ENCODE data around the gene GPR15LG. TPM values are rescaled to one million over a fixed set of nuclear protein-coding genes. Genes with fewer than 3 reads are reported as not detected.

GPR15LG gene
- total and polyA plus RNA-seq, 10 of the 15 experiments (the other 5 are each of a cell fraction or from before 2014, with no cell fraction given): 1.1 to 12.2 (median 1.4) TPM

GRCh38 chr10:84213076-84213475 lies 39.5 kb downstream of the GPR15LG start (continued):
- no peak for TF ChIP-seq PAX5 (IDR thresholded peaks at IDR 0.05; ENCODE audit: borderline replicate concordance, low read depth, low read length)
- no peak for TF ChIP-seq SMAD1 (IDR thresholded peaks at IDR 0.05; ENCODE audit: low read depth, partially characterized antibody)
- TF ChIP-seq MLLT1 (IDR thresholded peaks at IDR 0.05): no peak
- TF ChIP-seq MYC (IDR thresholded peaks at IDR 0.05; ENCODE audit: insufficient read depth, insufficient read length, insufficient replicate concordance, low read length, severe bottlenecking): no peak

- no TSS peak for BruUV-seq (replicated peaks)
- Histone ChIP-seq H3K9me3 (replicated peaks; ENCODE audit: control insufficient read depth, insufficient read depth, low read length) (no peaks in the 10 kb centered on the region), H3K4me3 (no peak overlapping the region), H3K27ac (ENCODE audit: control insufficient read depth, insufficient read depth) (no peak overlapping the region), H4K20me1 (ENCODE audit: control insufficient read depth, insufficient read depth) (no peaks in the 10 kb centered on the region), H3K79me2 (ENCODE audit: control insufficient read depth, insufficient read depth, low read length) (no peaks in the 10 kb centered on the region), H3K4me2 (ENCODE audit: control insufficient read depth, insufficient read depth) (no peak overlapping the region), H3K36me3 (ENCODE audit: control insufficient read depth in 2 of 2, insufficient read depth in 2 of 2, low read length in 1 of 2) (no peaks in the 10 kb centered on the region), H3K9ac (ENCODE audit: control insufficient read depth, insufficient read depth, low read length) (no peak overlapping the region), H3K4me1 (ENCODE audit: control insufficient read depth, insufficient read depth, low read length) (no peaks in the 10 kb centered on the region), H2AFZ (ENCODE audit: control insufficient read depth, low read depth, low read length) (no peak overlapping the region), H3K27me3 (replicated peaks in 1 of 2; ENCODE audit: control insufficient read depth in 2 of 2, insufficient read depth in 2 of 2, low read length in 1 of 2) (no peaks in the 10 kb centered on the region; a peak in 2 of 4 replicates)
- in situ Hi-C loops (cut with MboI) (no loop called here), intact Hi-C loops (cut with micrococcal nuclease; ENCODE audit: unreplicated experiment) (no loop called here)
- ChIA-PET CTCF (interaction anchor here (0.8 to 28.3 kb wide), 16 partner anchors 9 to 157 kb away, joined by 3 to 788 read pairs (median 4); partner anchors contain the start of genes GHITM, GPR15LG and LRIT2), SMC1A (ENCODE audit: uncharacterized antibody, unreplicated experiment) (interaction anchor here (0.6 to 4.6 kb wide), 4 partner anchors 9 to 101 kb away, joined by 3 to 29 read pairs (median 6); no protein-coding TSS in a partner anchor), POLR2A (no interaction called here), RAD21 (ENCODE audit: unreplicated experiment) (interaction anchor here (1.4 to 2.6 kb wide), 3 partner anchors 10 to 155 kb away, joined by 3 to 28 read pairs (median 6); no protein-coding TSS in a partner anchor)
- DNase-seq (ENCODE audit: low read depth, low spot score): no peak
- no peak for FAIRE-seq
- TF ChIP-seq, protein P1, sequence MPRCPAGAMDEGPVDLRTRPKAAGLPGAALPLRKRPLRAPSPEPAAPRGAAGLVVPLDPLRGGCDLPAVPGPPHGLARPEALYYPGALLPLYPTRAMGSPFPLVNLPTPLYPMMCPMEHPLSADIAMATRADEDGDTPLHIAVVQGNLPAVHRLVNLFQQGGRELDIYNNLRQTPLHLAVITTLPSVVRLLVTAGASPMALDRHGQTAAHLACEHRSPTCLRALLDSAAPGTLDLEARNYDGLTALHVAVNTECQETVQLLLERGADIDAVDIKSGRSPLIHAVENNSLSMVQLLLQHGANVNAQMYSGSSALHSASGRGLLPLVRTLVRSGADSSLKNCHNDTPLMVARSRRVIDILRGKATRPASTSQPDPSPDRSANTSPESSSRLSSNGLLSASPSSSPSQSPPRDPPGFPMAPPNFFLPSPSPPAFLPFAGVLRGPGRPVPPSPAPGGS (IDR thresholded peaks at IDR 0.05; ENCODE audit: borderline replicate concordance, insufficient read depth, low read depth, low read length, poor library complexity, severe bottlenecking): no peak
- TF ChIP-seq NR2C2 (IDR thresholded peaks at IDR 0.05; ENCODE audit: borderline replicate concordance, control insufficient read depth, insufficient read length, low read depth) (no peak), SP1 (IDR thresholded peaks at IDR 0.05; ENCODE audit: low read depth, low read length) (no peak), ATF3 (IDR thresholded peaks at IDR 0.05; ENCODE audit: borderline replicate concordance, extremely low read depth, low read depth, low read length) (no peak), CHD4 (IDR thresholded peaks at IDR 0.05) (no peak), ZNF592 (IDR thresholded peaks at IDR 0.05) (no peak)
- WGBS (ENCODE audit: insufficient coverage, insufficient replicate concordance, low lambda C conversion rate, missing lambda C conversion rate): 57% methylated on average over 25 of the region's 25 CpGs
- peak; percentile 47 for ATAC-seq
Observed at GRCh38 chr10:84214046-84214572, 40.5 kb downstream of the GPR15LG start.

Measured in GM12878 (cell line).